ENCODE data around the gene PCP4L1.
"Not testable (repeated sequence)": the region's sequence is repeated elsewhere in the genome, so short reads cannot be mapped to it uniquely, and the experiment has no call there.

PCP4L1 gene

DNA sequence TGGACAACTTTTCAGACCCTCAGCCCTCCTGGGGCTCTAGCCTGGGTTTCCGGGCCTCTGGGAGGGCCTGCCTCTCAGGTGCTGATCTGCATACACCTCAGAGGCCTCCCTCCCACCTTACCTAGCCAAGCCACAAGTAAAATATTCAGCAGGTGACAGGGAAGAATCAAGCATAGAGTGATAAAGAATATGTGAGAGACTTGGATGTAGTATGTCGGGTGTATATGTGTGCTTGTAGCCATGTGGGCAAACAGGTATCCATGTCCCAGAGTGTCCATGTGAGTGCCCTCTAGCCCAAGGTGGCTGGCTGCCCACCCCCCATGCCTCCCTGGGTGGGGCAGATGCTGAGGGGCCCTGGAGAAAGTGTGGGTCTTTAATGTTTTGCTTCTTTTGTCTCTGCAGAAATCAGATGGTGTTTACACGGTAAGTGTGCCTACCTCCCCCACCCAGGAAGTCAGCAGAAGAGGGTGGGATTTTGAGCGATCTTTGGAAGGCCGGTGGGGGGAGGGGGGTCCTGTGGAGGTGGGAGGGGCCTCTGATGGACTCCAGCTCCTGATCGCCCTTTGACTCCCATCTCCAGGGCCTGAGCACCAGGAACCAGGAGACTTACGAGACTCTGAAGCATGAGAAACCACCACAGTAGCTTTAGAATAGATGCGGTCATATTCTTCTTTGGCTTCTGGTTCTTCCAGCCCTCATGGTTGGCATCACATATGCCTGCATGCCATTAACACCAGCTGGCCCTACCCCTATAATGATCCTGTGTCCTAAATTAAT lies 40.1 kb upstream of the PCP4L1 start:
- no peak overlapping the region for H3K4me3 ChIP-seq (ENCODE audit: low read depth, low read length)
- DNase-seq (ENCODE audit: low read depth): no peak

DNA sequence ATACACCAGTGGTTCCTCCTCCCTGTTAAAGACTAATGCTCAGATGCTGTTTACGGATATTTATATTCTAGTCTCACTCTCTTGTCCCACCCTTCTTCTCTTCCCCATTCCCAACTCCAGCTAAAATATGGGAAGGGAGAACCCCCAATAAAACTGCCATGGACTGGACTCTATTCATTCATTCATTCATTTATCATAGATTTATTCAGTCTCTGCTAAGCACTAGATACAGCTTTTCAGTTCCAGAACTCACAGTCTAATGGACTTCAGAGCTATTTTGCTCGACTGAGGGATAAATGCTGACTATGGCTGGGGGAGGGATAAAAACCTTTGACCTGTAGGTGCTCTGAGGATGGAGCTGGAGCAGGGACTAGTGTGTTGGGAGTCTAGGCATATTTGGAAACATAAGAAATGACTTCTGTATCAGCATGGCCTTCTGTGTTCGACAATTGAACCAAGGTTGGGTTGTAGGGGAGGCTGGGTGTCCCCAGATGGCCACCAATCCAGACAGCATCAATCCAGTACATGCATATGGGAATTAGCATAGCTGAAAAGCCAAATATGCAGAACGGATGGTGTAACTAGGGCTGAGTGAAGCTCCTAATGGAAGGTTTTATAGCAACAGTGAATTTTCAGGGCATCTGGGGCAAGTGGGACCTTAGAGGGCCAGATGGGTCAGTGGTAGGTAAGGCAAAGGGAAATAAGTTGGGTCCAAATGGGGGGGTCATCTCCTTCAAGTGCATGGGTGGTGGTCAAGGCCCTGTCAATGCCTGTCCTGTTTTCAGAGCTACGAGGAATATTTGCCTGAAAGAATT lies 39.3 kb upstream of the PCP4L1 start:
- H3K4me3 ChIP-seq (ENCODE audit: low read depth, low read length): no peak overlapping the region
- TF ChIP-seq, protein P1, sequence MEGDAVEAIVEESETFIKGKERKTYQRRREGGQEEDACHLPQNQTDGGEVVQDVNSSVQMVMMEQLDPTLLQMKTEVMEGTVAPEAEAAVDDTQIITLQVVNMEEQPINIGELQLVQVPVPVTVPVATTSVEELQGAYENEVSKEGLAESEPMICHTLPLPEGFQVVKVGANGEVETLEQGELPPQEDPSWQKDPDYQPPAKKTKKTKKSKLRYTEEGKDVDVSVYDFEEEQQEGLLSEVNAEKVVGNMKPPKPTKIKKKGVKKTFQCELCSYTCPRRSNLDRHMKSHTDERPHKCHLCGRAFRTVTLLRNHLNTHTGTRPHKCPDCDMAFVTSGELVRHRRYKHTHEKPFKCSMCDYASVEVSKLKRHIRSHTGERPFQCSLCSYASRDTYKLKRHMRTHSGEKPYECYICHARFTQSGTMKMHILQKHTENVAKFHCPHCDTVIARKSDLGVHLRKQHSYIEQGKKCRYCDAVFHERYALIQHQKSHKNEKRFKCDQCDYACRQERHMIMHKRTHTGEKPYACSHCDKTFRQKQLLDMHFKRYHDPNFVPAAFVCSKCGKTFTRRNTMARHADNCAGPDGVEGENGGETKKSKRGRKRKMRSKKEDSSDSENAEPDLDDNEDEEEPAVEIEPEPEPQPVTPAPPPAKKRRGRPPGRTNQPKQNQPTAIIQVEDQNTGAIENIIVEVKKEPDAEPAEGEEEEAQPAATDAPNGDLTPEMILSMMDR (IDR thresholded peaks at IDR 0.05; ENCODE audit: insufficient read depth, low read depth, low read length, missing control alignments): no peak
- no peak for DNase-seq (ENCODE audit: low read depth)

More for the DNA sequence above, 40.1 kb upstream of the PCP4L1 start:
- TF ChIP-seq, protein P1 (IDR thresholded peaks at IDR 0.05; ENCODE audit: insufficient read depth, low read depth, low read length, missing control alignments): no peak

DNA sequence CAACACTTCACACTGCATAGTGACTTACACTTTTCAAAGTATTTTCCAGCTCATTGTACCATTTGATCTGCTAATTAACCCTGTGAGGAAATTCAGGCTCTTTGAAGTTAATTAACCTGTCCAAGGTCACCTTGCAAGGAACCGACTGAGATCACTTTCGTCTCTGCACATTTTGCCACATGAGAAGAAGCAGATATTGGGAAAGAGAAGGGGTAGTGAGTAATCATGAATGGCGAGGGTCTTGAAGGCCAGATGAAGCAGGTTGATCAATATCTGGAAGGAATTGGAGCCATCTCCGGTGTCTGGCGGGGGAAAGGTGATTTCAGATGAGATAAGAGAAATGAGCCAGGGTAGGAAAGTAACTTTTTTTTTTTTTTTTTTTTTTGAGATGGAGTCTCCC lies 38.5 kb upstream of the PCP4L1 start:
- no peak for DNase-seq (ENCODE audit: low read depth)
- TF ChIP-seq, protein P1 (IDR thresholded peaks at IDR 0.05; ENCODE audit: insufficient read depth, low read depth, low read length, missing control alignments): no peak
- no peak overlapping the region for H3K4me3 ChIP-seq (ENCODE audit: low read depth, low read length)

DNA sequence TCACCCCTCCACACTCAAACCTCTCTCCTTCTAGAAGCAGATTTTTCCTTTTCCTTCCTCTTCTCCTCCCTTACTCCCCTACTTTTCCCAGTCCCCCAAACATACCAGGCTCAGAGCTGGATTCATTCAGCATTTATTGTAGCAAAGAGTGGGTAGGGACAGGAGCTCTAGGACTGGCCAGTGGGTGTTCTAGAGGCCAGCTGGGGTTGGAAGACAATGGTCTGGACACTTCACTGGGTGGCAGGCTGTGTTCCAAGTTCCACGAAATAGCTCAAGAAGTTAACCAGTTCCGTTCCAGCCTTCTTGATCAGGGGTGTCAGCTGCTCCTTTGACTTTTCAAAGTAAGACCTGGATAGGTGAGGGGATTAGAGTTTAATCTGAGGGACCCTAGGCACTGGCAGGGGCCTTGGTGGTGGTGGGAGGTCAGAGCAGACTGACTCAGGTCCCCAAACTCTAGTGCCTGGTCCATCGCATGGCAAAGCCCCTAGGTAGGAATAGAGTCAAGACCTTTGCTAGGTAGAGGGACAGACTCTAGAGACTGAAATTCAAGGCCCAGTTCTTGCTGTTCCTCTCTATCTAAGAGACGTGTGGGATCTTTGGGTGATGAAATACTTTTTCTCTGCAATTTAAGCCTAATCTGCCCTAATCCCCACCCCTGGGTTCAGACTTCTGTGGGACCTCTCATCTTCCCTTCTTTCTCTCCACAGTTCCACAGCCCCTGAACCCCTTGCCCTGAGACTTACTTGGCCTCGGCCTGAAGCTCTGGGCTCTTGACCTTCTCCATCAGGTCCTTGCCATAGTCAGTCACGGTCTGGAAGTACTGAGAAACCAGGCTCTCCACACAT lies 36.1 kb upstream of the PCP4L1 start:
- no peak overlapping the region for H3K4me3 ChIP-seq (ENCODE audit: low read depth, low read length)
- TF ChIP-seq, protein P1 (IDR thresholded peaks at IDR 0.05; ENCODE audit: insufficient read depth, low read depth, low read length, missing control alignments): no peak
- no peak for DNase-seq (ENCODE audit: low read depth)

DNA sequence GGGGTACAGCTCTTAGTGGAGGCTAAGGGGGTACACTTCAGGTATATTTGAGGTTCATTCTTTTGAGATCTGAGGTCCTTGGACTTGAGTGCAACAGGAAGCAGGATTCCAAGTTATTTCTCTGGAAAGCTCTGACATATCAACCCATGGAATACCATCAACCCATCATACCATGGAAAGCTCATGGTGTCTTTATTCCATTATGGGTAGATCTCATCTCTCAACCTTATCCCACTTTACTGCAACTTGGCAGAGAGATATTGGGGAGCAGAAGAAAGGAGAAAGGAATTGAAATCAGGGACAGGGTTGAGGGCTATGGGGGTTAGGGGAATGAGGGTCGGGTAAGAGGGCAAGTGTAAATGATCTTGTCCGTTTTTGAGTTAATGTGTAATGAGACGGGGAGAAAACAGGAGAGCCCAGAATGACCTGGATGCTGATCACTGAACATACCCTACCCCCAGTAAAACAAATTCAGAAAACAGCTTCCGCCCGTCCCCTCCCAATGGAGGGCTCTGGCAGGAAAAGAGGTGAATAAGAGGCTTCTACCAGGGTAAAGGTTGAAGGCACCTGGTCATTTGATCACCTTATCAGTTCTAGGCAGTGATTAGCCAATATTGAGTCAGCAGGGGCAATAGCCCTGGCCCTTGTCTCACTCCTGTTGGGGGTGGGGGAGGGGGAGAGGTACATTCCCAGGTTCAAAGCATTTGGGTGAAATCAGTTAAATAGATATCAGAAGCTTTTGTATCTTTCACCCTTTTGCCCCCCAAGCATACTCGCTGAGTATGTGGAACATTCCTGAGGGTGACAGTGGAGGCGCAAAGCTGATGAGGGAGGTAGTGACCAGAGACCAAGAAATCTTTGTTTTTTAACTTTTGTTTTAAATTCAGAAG lies 34.5 kb upstream of the PCP4L1 start:
- no peak for DNase-seq (ENCODE audit: low read depth)
- TF ChIP-seq, protein P1 (IDR thresholded peaks at IDR 0.05; ENCODE audit: insufficient read depth, low read depth, low read length, missing control alignments): no peak
- no peak overlapping the region for H3K4me3 ChIP-seq (ENCODE audit: low read depth, low read length)

DNA sequence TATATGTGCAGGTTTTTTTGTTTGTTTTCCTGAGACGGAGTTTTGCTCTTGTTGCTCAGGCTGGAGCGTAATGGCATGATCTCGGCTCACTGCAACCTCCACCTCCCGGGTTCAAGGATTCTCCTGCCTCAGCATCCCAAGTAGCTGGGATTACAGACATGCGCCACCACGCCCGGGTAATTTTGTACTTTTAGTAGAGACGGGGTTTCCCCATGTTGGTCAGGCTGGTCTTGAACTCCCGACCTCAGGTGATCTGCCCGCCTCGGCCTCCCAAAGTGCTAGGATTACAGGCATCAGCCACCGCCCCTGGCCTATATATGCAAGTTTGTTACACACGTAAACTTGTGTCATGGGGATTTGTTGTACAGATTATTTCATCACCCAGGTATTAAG lies 33.9 kb upstream of the PCP4L1 start:
- not testable (repeated sequence) for DNase-seq (ENCODE audit: low read depth); H3K4me3 ChIP-seq (ENCODE audit: low read depth, low read length)
